H1 (cell line): ENCODE data around the gene USH2A. TPM values are rescaled to one million over a fixed set of nuclear protein-coding genes. Genes with fewer than 3 reads are reported as not detected.

Experiments used
- CTCF ChIA-PET: fragments of 300-600 bp; sonication (Branson Sonifier 250); formaldehyde crosslinking; loops from one replicate; lab custom pipeline; 2021; ENCODE audit not compliant: partially characterized antibody; lab: Charles Lee
- POLR2A ChIA-PET: fragments of 300-600 bp; sonication (Branson Sonifier 250); formaldehyde crosslinking; loops from one replicate; lab custom pipeline; 2021; ENCODE audit warnings: inconsistent platforms; ENCODE audit not compliant: partially characterized antibody; lab: Charles Lee
- DNase-seq, 2 experiments: peaks; one replicate each; pipeline versions ENCODE4 v3.0.0 to v3.0.0-alpha.2; 2010 to 2022; ENCODE audit warnings: low spot score in 2 of 2, low read depth in 1 of 2, mixed read lengths in 1 of 2
- FAIRE-seq: peaks from 2 replicates; lab custom pipeline; 2011; peaks lifted over from hg19 to GRCh38; lab: Jason Lieb, UNC
- H2AFZ ChIP-seq: 2 replicates; pipeline ENCODE4 v1.8.1; 2012; ENCODE audit warnings: low read length, inconsistent platforms
- H2AK5ac ChIP-seq: 2 replicates; pipeline ENCODE4 v1.6.1; 2013; ENCODE audit warnings: low read depth, low read length
- H2BK120ac ChIP-seq: replicated peaks from 2 replicates; pipeline ENCODE3; 2013; ENCODE audit warnings: low read depth, low read length, inconsistent platforms
- H2BK12ac ChIP-seq: 2 replicates; pipeline ENCODE4 v1.6.1; 2013; ENCODE audit warnings: low read depth, low read length
- H2BK15ac ChIP-seq: 2 replicates; pipeline ENCODE4 v1.6.1; 2013; ENCODE audit warnings: low read length
- H2BK20ac ChIP-seq: 2 replicates; pipeline ENCODE4 v1.6.1; 2013; ENCODE audit warnings: low read length
- H2BK5ac ChIP-seq: 2 replicates; pipeline ENCODE4 v1.6.1; 2013; ENCODE audit warnings: low read depth, low read length
- H3K14ac ChIP-seq: 2 replicates; pipeline ENCODE4 v1.6.1; 2013; ENCODE audit warnings: inconsistent platforms; ENCODE audit not compliant: insufficient read length
- H3K18ac ChIP-seq: 2 replicates; pipeline ENCODE4 v1.6.1; 2013; ENCODE audit warnings: low read length; ENCODE audit errors: extremely low read depth
- H3K23ac ChIP-seq: 2 replicates; pipeline ENCODE4 v1.6.1; 2013; ENCODE audit warnings: inconsistent platforms; ENCODE audit not compliant: insufficient read length
- H3K23me2 ChIP-seq: 2 replicates; pipeline ENCODE4 v1.6.1; 2013; ENCODE audit warnings: low read depth, low read length
- H3K27ac ChIP-seq: 2 replicates; pipeline ENCODE4 v1.6.1; 2011; ENCODE audit warnings: low read depth, low read length, inconsistent platforms
- H3K27me3 ChIP-seq, 4 experiments: replicated peaks in 1 of 4; 1 replicate in 1 of 4; 2 replicates in 3 of 4; pipeline versions ENCODE4 v1.6.1 to v1.8.1; 2011 to 2013; ENCODE audit warnings: low read length in 3 of 4, mild to moderate bottlenecking in 3 of 4, inconsistent platforms in 2 of 4, mixed read lengths in 2 of 4, moderate library complexity in 1 of 4; ENCODE audit not compliant: control insufficient read depth in 3 of 4, insufficient read depth in 3 of 4; ENCODE audit errors: extremely low read depth in 1 of 4
- H3K36me3 ChIP-seq, 4 experiments: 2 replicates each; pipeline versions ENCODE4 v1.6.1 to v1.8.1; 2011 to 2013; ENCODE audit warnings: mild to moderate bottlenecking in 4 of 4, low read length in 3 of 4, moderate library complexity in 2 of 4, control low read depth in 1 of 4, inconsistent platforms in 1 of 4; ENCODE audit not compliant: insufficient read depth in 4 of 4, control insufficient read depth in 2 of 4
- H3K4ac ChIP-seq: replicated peaks from 2 replicates; pipeline ENCODE3; 2013; ENCODE audit warnings: low read length, low read depth, mixed read lengths, inconsistent platforms; ENCODE audit not compliant: insufficient read length
- H3K4me1 ChIP-seq, 4 experiments: replicated peaks in 1 of 4; 1 replicate in 1 of 4; 2 replicates in 3 of 4; pipeline versions ENCODE4 v1.6.1 to v1.8.1; 2011 to 2013; ENCODE audit warnings: low read length in 3 of 4, inconsistent platforms in 2 of 4, mixed read lengths in 1 of 4; ENCODE audit not compliant: insufficient read depth in 4 of 4, control insufficient read depth in 3 of 4
- H3K4me2 ChIP-seq, 2 experiments: 2 replicates each; pipeline versions ENCODE4 v1.6.1 to v1.8.1; 2011 to 2013; ENCODE audit warnings: low read depth in 2 of 2, low read length in 2 of 2, control low read depth in 1 of 2, inconsistent platforms in 1 of 2, mild to moderate bottlenecking in 1 of 2; ENCODE audit not compliant: insufficient read depth in 1 of 2
- H3K4me3 ChIP-seq, 4 experiments: fragments of 200-600, 300-600 bp in 1 of 4; sonication (generic), shearing (Covaris generic), sonication (Bioruptor Twin) in 1 of 4; 2 replicates each; pipeline versions ENCODE4 v1.5.1 to v1.8.1; 2011 to 2016; ENCODE audit warnings: low read length in 4 of 4, low read depth in 3 of 4, control low read depth in 2 of 4, inconsistent platforms in 2 of 4, mild to moderate bottlenecking in 2 of 4, mixed read lengths in 1 of 4, moderate library complexity in 1 of 4; ENCODE audit not compliant: insufficient read depth in 2 of 4; ENCODE audit errors: extremely low read depth in 1 of 4
- H3K56ac ChIP-seq: replicated peaks from 2 replicates; pipeline ENCODE3; 2013; ENCODE audit warnings: low read depth, mild to moderate bottlenecking, mixed read lengths, low read length, inconsistent platforms; ENCODE audit not compliant: insufficient read length
- H3K79me1 ChIP-seq: 2 replicates; pipeline ENCODE4 v1.6.1; 2013; ENCODE audit warnings: low read depth, low read length, control low read depth
- H3K79me2 ChIP-seq, 2 experiments: 2 replicates each; pipeline versions ENCODE4 v1.6.1 to v1.8.1; 2012 to 2013; ENCODE audit warnings: low read length in 2 of 2, mild to moderate bottlenecking in 2 of 2, inconsistent platforms in 1 of 2; ENCODE audit not compliant: insufficient read depth in 2 of 2, control insufficient read depth in 1 of 2
- H3K9ac ChIP-seq, 4 experiments: replicated peaks in 1 of 4; 1 replicate in 1 of 4; 2 replicates in 3 of 4; pipeline versions ENCODE4 v1.6.1 to v1.8.1; 2011 to 2013; ENCODE audit warnings: low read depth in 3 of 4, low read length in 3 of 4, control low read depth in 2 of 4, mild to moderate bottlenecking in 2 of 4, moderate library complexity in 2 of 4, inconsistent platforms in 1 of 4; ENCODE audit errors: extremely low read depth in 1 of 4
- H3K9me3 ChIP-seq, 2 experiments: 2 replicates each; pipeline versions ENCODE4 v1.6.1 to v1.8.1; 2012 to 2013; ENCODE audit warnings: mild to moderate bottlenecking in 2 of 2, moderate library complexity in 2 of 2, control low read depth in 1 of 2, inconsistent platforms in 1 of 2, low read depth in 1 of 2, low read length in 1 of 2, mixed read lengths in 1 of 2; ENCODE audit not compliant: insufficient read depth in 2 of 2
- H4K20me1 ChIP-seq, 2 experiments: replicated peaks in 1 of 2; 2 replicates each; pipeline versions ENCODE3 to v1.8.1; 2011 to 2013; ENCODE audit warnings: inconsistent platforms in 2 of 2, low read length in 2 of 2, mild to moderate bottlenecking in 1 of 2; ENCODE audit not compliant: insufficient read depth in 2 of 2, control insufficient read depth in 1 of 2
- H4K5ac ChIP-seq: 2 replicates; pipeline ENCODE4 v1.6.1; 2013; ENCODE audit warnings: low read length, low read depth, mixed read lengths, inconsistent platforms; ENCODE audit not compliant: insufficient read length
- H4K8ac ChIP-seq: 2 replicates; pipeline ENCODE4 v1.8.0; 2013; ENCODE audit warnings: mild to moderate bottlenecking, moderate library complexity, low read length, inconsistent platforms; ENCODE audit not compliant: insufficient read depth; ENCODE audit errors: extremely low read depth
- H4K91ac ChIP-seq: replicated peaks from 2 replicates; pipeline ENCODE3; 2013; ENCODE audit warnings: low read length, mixed read lengths, inconsistent platforms; ENCODE audit not compliant: insufficient read length
- BCL11A ChIP-seq, 2 experiments: IDR thresholded peaks; one replicate each; pipeline ENCODE4 v1.6.1; 2011; ENCODE audit warnings: low read depth in 2 of 2, low read length in 2 of 2, mild to moderate bottlenecking in 2 of 2
- CEBPB ChIP-seq: IDR thresholded peaks from 2 replicates; pipeline ENCODE4 v1.6.1; 2012; ENCODE audit warnings: low read depth, low read length
- CHD2 ChIP-seq: IDR thresholded peaks from 2 replicates; pipeline ENCODE4 v1.6.1; 2012; ENCODE audit warnings: low read length, improper control_type of control experiment
- RXRA ChIP-seq: IDR thresholded peaks from 2 replicates; pipeline ENCODE4 v1.6.1; 2011; ENCODE audit warnings: low read depth, mild to moderate bottlenecking, low read length, moderate library complexity; ENCODE audit not compliant: insufficient read depth
- SRF ChIP-seq: IDR thresholded peaks from 2 replicates; pipeline ENCODE4 v1.6.1; 2011; ENCODE audit warnings: mild to moderate bottlenecking, low read depth, low read length, moderate library complexity
- TAF1 ChIP-seq: IDR thresholded peaks from 2 replicates; pipeline ENCODE4 v1.6.1; 2011; ENCODE audit warnings: mild to moderate bottlenecking, low read depth, low read length
- WGBS, 2 experiments: shearing (Covaris generic) in 1 of 2; methylation state at CpG; one replicate each; pipeline versions ENCODE4 v1.1.6 to v1.1.7; 2013 to 2015; ENCODE audit warnings: low lambda C conversion rate in 2 of 2, mixed read lengths in 2 of 2, inconsistent platforms in 1 of 2, low coverage in 1 of 2, missing lambda C conversion rate in 1 of 2; ENCODE audit not compliant: insufficient replicate concordance in 2 of 2, insufficient coverage in 1 of 2, insufficient read length in 1 of 2; ENCODE audit errors: extremely low coverage in 1 of 2, missing lambda C conversion rate in 1 of 2; 5-methylcytosine and 5-hydroxymethylcytosine counted together
- polyA plus RNA-seq, 7 experiments: library from polyadenylated mRNA; depleted of rRNA in 3 of 7; stranded (reverse) in 5 of 7; unstranded in 2 of 7; fragments of >200 nt in 5 of 7; fragments of 200-250 nt in 2 of 7; gene quantifications; 1 replicate in 5 of 7; 2 replicates in 1 of 7; 4 replicates in 1 of 7; pipeline versions ENCODE4 v1.2.1 to v1.2.3, GENCODE V29; 2011 to 2013; ENCODE audit warnings: missing spikeins in 2 of 7, mixed read lengths in 2 of 7
- total RNA-seq: library from RNA; stranded (reverse); fragmentation: NEBNext Ultra II Directional; extraction: Animal tissue kit (Norgen Biotek cat#: 25700); gene quantifications from 2 replicates; pipeline ENCODE4 v1.2.1, GENCODE V29; 2021
- TF ChIP-seq, protein P1 (sequence below): IDR thresholded peaks from 2 replicates; pipeline ENCODE4 v1.6.1; 2011; ENCODE audit warnings: low read depth, mild to moderate bottlenecking, low read length; ENCODE audit not compliant: insufficient read depth

The USH2A gene
- total and polyA plus RNA-seq, 2 of the 8 experiments (the other 6 are each of a cell fraction or from before 2014, with no cell fraction given): 0.02 to 0.17 TPM

DNA sequence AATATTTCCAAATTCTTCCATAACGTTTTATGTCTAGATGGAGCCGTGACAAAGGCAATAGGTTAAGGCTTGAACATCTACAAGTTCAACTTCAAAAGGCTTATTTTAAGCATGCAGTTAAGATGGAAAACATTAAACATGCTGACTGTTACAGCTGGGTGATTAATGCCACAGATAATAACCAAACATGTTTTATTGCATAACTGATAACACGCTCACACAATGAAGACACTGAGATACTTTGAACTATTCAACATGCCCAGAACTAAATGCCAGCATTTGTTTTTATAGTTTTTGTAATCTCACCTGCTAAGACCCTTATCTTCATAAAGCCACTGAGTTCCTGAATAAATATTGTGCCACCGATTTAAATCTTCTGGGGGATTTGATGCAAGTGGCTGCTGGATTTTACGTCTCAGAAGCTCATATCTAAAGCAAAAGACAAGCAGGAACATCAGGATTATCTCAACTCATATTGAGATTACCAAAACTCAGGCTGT is 545.7 kb downstream of the USH2A start:
- no peaks in the 10 kb centered on the region for H3K79me2 ChIP-seq
- no peak overlapping the region for H4K91ac ChIP-seq
- H2BK12ac ChIP-seq: no peak overlapping the region
- H2AK5ac ChIP-seq: no peak overlapping the region
- H3K9me3 ChIP-seq: no peaks in the 10 kb centered on the region
- H3K9ac ChIP-seq: no peak overlapping the region
- H3K4me2 ChIP-seq: no peak overlapping the region
- H3K14ac ChIP-seq: no peak overlapping the region
- H4K5ac ChIP-seq: no peak overlapping the region
- no peaks in the 10 kb centered on the region for H3K23me2 ChIP-seq
- no peak overlapping the region for H3K18ac ChIP-seq
- H3K36me3 ChIP-seq: no peaks in the 10 kb centered on the region
- no peaks in the 10 kb centered on the region for H4K20me1 ChIP-seq
- H3K27ac ChIP-seq: no peak overlapping the region
- H3K79me1 ChIP-seq: no peaks in the 10 kb centered on the region
- no peak for TF ChIP-seq RXRA
- TF ChIP-seq CHD2: no peak
- TF ChIP-seq BCL11A (IDR thresholded peaks at IDR 0.05; ENCODE audit: low read depth in 2 of 2, low read length in 2 of 2): no peak
- TF ChIP-seq, protein P1, sequence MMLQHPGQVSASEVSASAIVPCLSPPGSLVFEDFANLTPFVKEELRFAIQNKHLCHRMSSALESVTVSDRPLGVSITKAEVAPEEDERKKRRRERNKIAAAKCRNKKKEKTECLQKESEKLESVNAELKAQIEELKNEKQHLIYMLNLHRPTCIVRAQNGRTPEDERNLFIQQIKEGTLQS: no peak
- no peak for TF ChIP-seq CEBPB
- TF ChIP-seq TAF1: no peak
- TF ChIP-seq SRF: no peak
- POLR2A ChIA-PET: no interaction called here
- no peak for FAIRE-seq
- H2BK120ac ChIP-seq: no peak overlapping the region
- no peak overlapping the region for H3K4ac ChIP-seq
- H2BK5ac ChIP-seq: no peak overlapping the region
- no peak overlapping the region for H2BK15ac ChIP-seq
- no peak overlapping the region for H3K4me3 ChIP-seq
- no peaks in the 10 kb centered on the region for H3K4me1 ChIP-seq
- no peak overlapping the region for H3K56ac ChIP-seq
- no peak overlapping the region for H2BK20ac ChIP-seq
- no peak for DNase-seq
- H3K23ac ChIP-seq: no peak overlapping the region
- no peak overlapping the region for H4K8ac ChIP-seq
- no peaks in the 10 kb centered on the region for H3K27me3 ChIP-seq
- H2AFZ ChIP-seq: no peak overlapping the region
- CTCF ChIA-PET: no interaction called here
- WGBS, 2 experiments: 85% methylated on average over 5 of the region's 5 CpGs; no CpG with 5 or more reads in 1 of the 2 experiments
